UCSD-AML1 (cell line): ENCODE results near the gene DESI1.
"Not testable (repeated sequence)": the region's sequence is repeated elsewhere in the genome, so short reads cannot be mapped to it uniquely, and the experiment has no call there.

ENCODE experiments used
- DNase-seq: peaks from one replicate; lab custom pipeline; 2025; ENCODE audit not compliant: unreplicated experiment; lab: John Stamatoyannopoulos, UW

DESI1 gene

GRCh38 chr22:41562461-41562860 is 58.4 kb downstream of the DESI1 start:
- DNase-seq, result no peak

GRCh38 chr22:41561788-41562187 is 59.1 kb downstream of the DESI1 start:
- DNase-seq, result no peak

- DNase-seq, result no peak
Measured at GRCh38 chr22:41561335-41561734, 59.5 kb downstream of the DESI1 start.

GRCh38 chr22:41560095-41560471 is 60.8 kb downstream of the DESI1 start:
- DNase-seq, result no peak

GRCh38 chr22:41558241-41558630 is 62.6 kb downstream of the DESI1 start:
- DNase-seq, result not testable (repeated sequence)

GRCh38 chr22:41557401-41558240 is 63.2 kb downstream of the DESI1 start:
- DNase-seq, result no peak

GRCh38 chr22:41556561-41556960 is 64.3 kb downstream of the DESI1 start:
- DNase-seq, result no peak

- DNase-seq, result no peak
Measured at GRCh38 chr22:41555325-41555982, 65.4 kb downstream of the DESI1 start.

- no peak for DNase-seq
Measured at GRCh38 chr22:41551877-41552582, 68.8 kb downstream of the DESI1 start.

- no peak for DNase-seq
Measured at GRCh38 chr22:41550952-41551491, 69.8 kb downstream of the DESI1 start.

GRCh38 chr22:41548830-41549211 is 72.0 kb downstream of the DESI1 start:
- no peak for DNase-seq
